Cardiac fibroblast (primary cell): ENCODE data around the gene OXSR1.

ENCODE experiments used
- DNase-seq, 2 donors: peaks; one replicate each; pipeline versions ENCODE4 v3.0.0 to v3.0.0-alpha.2; 2010; ENCODE audit warnings: low read depth in 2 of 2
- H3K4me3 ChIP-seq, 2 donors: replicated peaks in 1 of 2; 1 replicate in 1 of 2; 2 replicates in 1 of 2; pipeline ENCODE4 v1.5.1; 2011; ENCODE audit warnings: low read depth in 2 of 2, low read length in 2 of 2, mild to moderate bottlenecking in 2 of 2, moderate library complexity in 1 of 2
- TF ChIP-seq, protein P1 (sequence below): IDR thresholded peaks from one replicate; pipeline ENCODE4 v1.5.1; 2011; ENCODE audit warnings: low read depth, mild to moderate bottlenecking, low read length, inconsistent platforms

The OXSR1 gene

DNA sequence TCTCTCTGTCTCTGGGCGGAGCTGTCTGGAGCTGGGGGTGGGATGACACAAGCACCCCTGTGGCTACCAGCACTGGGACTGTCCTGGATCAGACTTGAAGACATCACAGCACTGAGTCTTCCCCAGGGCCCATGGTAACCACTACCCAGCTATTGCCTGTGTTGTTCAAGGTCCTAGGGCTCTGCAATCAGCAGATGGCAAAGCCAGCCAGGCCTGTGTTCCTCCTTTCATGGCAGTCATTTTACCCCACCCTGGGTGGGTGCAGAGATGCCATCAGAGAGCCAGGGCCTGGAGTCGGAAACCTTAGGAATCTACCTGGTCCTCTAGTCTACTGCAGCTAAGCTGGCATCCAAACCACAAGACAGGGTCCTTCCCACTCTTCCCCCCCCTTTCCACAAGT lies 38.4 kb downstream of the OXSR1 start:
- TF ChIP-seq, protein P1, sequence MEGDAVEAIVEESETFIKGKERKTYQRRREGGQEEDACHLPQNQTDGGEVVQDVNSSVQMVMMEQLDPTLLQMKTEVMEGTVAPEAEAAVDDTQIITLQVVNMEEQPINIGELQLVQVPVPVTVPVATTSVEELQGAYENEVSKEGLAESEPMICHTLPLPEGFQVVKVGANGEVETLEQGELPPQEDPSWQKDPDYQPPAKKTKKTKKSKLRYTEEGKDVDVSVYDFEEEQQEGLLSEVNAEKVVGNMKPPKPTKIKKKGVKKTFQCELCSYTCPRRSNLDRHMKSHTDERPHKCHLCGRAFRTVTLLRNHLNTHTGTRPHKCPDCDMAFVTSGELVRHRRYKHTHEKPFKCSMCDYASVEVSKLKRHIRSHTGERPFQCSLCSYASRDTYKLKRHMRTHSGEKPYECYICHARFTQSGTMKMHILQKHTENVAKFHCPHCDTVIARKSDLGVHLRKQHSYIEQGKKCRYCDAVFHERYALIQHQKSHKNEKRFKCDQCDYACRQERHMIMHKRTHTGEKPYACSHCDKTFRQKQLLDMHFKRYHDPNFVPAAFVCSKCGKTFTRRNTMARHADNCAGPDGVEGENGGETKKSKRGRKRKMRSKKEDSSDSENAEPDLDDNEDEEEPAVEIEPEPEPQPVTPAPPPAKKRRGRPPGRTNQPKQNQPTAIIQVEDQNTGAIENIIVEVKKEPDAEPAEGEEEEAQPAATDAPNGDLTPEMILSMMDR, result no peak
- H3K4me3 ChIP-seq, result no peak overlapping the region
- DNase-seq, result no peak

DNA sequence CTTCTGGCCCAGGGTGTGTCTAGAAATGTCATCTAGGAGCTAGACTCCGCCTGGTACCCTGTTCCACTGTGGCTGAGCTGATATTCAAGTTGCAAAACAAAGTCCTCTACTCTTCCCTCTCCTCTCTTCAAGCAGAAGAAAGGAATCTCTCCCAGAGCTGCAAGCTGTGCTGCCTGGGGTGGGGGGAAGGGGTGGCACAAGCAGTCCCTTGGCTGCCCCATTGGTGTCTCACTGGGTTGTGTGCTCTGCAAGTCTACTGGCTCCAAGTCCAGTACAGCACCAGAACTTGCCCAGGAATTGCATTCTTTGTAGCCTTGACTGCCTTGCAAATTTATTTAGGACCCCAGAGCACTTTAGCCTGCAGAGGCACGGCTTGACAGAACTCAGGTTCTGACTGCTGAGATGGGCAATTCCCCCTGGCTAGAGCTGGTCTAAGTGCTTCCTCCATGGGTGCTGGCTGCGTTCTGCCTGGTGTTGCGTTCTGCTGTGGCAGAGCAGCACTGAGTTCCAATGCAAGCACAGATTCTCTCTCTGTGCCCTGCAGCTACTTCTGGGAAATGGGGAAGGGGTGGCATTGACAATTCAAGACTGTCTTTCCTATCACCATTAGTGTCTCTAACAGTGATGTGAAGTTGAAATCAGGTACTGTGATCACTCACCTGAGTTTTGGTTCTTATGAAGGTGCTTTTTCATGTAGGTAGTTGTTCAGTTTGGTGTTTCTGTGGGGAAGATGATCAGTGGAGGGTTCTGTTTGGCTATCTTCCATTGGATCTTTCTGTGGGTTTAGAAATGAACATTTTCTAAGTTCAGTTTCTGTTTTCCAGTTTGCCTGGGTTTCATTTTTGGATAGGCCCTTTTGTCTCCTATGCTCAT lies 39.5 kb downstream of the OXSR1 start:
- TF ChIP-seq, protein P1, result no peak
- no peak overlapping the region for H3K4me3 ChIP-seq
- no peak for DNase-seq

DNA sequence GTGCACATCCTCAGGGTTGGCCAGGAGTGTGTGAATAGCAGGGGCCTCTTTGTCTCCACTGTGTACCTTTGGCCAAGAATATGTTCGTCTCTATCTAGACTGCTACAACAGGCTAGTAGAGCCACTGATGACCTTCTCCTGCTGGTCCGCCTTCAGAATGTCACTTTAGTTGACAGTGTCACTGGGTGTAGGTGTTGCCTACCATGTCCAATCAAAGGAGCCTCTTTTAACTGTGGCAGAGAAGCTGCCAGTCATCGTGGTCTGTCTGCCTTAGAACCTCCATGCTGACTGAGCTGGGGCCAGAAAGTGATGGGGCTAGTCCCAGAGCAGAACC lies 40.1 kb downstream of the OXSR1 start:
- DNase-seq, result no peak
- TF ChIP-seq, protein P1, result no peak
- H3K4me3 ChIP-seq, result no peak overlapping the region

DNA sequence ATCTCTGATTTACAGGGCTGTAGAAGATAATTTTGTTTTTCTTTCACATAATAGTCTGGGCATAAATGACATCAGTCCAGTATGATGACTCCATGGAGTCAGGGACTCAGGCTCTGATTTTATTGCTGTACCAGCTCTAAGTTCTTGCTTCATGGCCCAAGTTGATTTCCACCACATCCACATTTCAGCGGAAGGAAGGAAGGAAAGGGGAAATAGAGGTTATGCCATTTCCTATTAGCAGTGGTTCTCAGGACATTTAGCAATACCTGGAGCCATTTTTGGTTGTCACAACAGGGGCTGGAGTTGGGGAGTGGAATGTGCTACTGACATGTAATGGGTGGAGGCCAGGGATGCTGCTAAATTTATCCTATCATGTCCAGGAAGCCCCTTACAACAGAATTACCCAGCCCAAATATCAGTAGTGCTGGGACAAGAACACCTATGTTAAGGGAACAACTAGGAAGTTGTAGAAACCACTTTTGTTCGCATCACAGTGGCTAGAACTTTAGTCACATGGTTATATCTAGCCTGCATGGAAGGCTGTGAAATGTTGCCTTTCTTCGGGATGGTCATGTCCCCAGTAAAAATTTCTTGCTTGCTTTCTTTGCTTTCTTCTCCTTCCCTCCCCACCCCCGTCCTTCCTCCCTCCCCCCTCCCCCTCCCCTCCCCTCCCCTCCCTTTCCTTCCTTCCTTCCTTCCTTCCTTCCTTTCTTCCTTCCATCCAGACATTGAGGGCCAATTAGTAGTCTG lies 42.1 kb downstream of the OXSR1 start:
- DNase-seq, result no peak
- TF ChIP-seq, protein P1, result no peak
- no peak overlapping the region for H3K4me3 ChIP-seq

DNA sequence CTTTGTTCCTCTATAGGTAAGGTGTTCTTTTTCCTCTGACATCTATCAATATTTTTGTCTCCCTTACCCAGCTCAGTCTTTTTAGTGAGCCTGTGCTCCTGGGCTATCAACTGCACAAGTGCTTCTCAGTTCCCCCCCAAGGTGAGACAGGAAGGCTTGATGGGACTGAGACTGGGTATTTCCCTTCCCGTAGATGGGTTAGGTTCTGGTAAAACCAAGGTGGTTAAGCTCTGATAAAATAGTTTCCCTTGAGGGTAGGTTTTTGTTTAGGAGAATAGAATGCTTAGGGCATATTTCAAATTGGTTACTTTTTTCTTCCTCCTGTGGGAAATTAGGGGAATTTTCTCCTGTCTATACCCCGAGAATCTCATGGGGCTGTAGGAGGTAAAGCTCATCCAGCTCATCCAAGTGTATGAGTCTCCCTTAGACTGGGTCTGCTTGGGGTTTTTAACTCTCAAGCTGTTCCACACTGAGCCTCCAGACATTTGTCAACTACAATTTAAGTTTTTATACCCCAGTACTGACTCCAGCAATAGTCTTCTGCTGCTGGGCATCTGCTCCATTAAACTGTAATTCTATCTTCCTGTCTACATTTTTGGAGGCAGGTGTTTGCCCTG lies 44.9 kb downstream of the OXSR1 start:
- TF ChIP-seq, protein P1, result no peak
- H3K4me3 ChIP-seq, result no peak overlapping the region
- DNase-seq, result no peak

DNA sequence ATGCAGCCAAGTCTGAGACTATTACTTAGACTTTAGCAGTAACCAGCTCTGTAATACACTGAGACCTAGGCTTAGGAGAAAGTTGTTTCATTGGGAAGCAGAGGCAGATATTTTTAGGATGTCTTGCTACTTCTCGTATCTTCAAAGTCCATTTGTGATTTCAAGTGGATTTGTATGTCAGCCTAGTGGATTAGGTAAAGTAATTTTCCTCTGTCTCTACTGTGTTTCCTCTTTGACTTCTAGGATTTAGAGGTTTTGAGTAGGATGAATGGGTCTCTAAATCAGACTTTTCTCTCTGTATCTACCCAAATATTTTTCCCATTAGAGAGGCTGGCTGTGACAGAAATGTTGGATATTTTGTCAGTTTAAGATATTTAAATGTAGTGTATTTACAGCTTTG lies 46.8 kb downstream of the OXSR1 start:
- TF ChIP-seq, protein P1, result no peak
- no peak overlapping the region for H3K4me3 ChIP-seq
- no peak for DNase-seq
